ENCODE results near the gene CD2AP. TPM values are rescaled to one million over a fixed set of nuclear protein-coding genes. Genes with fewer than 3 reads are reported as not detected.

The CD2AP gene
- total RNA-seq, 1 donor from 2014 or later, result 40.3 TPM

GRCh38 chr6:47492355-47492754, 14.8 kb downstream of the CD2AP start:
- Mint-ChIP-seq H3K9me3 (ENCODE audit: unreplicated experiment) (no peaks in the 10 kb centered on the region), H3K4me3 (ENCODE audit: unreplicated experiment) (no peak overlapping the region), H3K27me3 (ENCODE audit: unreplicated experiment) (peaks cover 2% of the 10 kb centered on the region), H3K27ac (ENCODE audit: unreplicated experiment) (peak overlapping the region; percentile 27), H3K4me1 (ENCODE audit: unreplicated experiment) (peaks cover 11% of the 10 kb centered on the region), H3K36me3 (ENCODE audit: low read depth, unreplicated experiment) (no peaks in the 10 kb centered on the region)
- TF ChIP-seq CTCF (IDR thresholded peaks at IDR 0.05; ENCODE audit: unreplicated experiment), result no peak
- no peak for DNase-seq (ENCODE audit: low spot score)

GRCh38 chr6:47495207-47495606, 17.6 kb downstream of the CD2AP start:
- H3K27ac Mint-ChIP-seq (ENCODE audit: unreplicated experiment), result no peak overlapping the region
- peak overlapping the region; percentile 12 for H3K4me3 Mint-ChIP-seq (ENCODE audit: unreplicated experiment)
- no peak for TF ChIP-seq CTCF (IDR thresholded peaks at IDR 0.05; ENCODE audit: unreplicated experiment)
- H3K27me3 Mint-ChIP-seq (ENCODE audit: unreplicated experiment), result peaks cover 2% of the 10 kb centered on the region
- no peaks in the 10 kb centered on the region for H3K36me3 Mint-ChIP-seq (ENCODE audit: low read depth, unreplicated experiment)
- peaks cover 14% of the 10 kb centered on the region for H3K4me1 Mint-ChIP-seq (ENCODE audit: unreplicated experiment)
- no peak for DNase-seq (ENCODE audit: low spot score)
- H3K9me3 Mint-ChIP-seq (ENCODE audit: unreplicated experiment), result no peaks in the 10 kb centered on the region

- Mint-ChIP-seq H3K27ac (ENCODE audit: unreplicated experiment) (peak overlapping the region; percentile 30), H3K9me3 (ENCODE audit: unreplicated experiment) (no peaks in the 10 kb centered on the region), H3K4me3 (ENCODE audit: unreplicated experiment) (no peak overlapping the region), H3K36me3 (ENCODE audit: low read depth, unreplicated experiment) (no peaks in the 10 kb centered on the region), H3K27me3 (ENCODE audit: unreplicated experiment) (peaks cover 2% of the 10 kb centered on the region), H3K4me1 (ENCODE audit: unreplicated experiment) (peaks cover 17% of the 10 kb centered on the region)
- no peak for DNase-seq (ENCODE audit: low spot score)
- TF ChIP-seq CTCF (IDR thresholded peaks at IDR 0.05; ENCODE audit: unreplicated experiment), result no peak
Observed at GRCh38 chr6:47495954-47496545, 18.5 kb downstream of the CD2AP start.

- H3K36me3 Mint-ChIP-seq (ENCODE audit: low read depth, unreplicated experiment), result no peaks in the 10 kb centered on the region
- H3K9me3 Mint-ChIP-seq (ENCODE audit: unreplicated experiment), result no peaks in the 10 kb centered on the region
- no peak for DNase-seq (ENCODE audit: low spot score)
- peaks cover 2% of the 10 kb centered on the region for H3K27me3 Mint-ChIP-seq (ENCODE audit: unreplicated experiment)
- peaks cover 22% of the 10 kb centered on the region for H3K4me1 Mint-ChIP-seq (ENCODE audit: unreplicated experiment)
- TF ChIP-seq CTCF (IDR thresholded peaks at IDR 0.05; ENCODE audit: unreplicated experiment), result no peak
- H3K27ac Mint-ChIP-seq (ENCODE audit: unreplicated experiment), result peak overlapping the region; percentile 44
- no peak overlapping the region for H3K4me3 Mint-ChIP-seq (ENCODE audit: unreplicated experiment)
Observed at GRCh38 chr6:47496935-47497579, 19.5 kb downstream of the CD2AP start.

GRCh38 chr6:47502920-47503319, 25.3 kb downstream of the CD2AP start:
- no peak for TF ChIP-seq CTCF (IDR thresholded peaks at IDR 0.05; ENCODE audit: unreplicated experiment)
- peaks cover 8% of the 10 kb centered on the region for H3K27me3 Mint-ChIP-seq (ENCODE audit: unreplicated experiment)
- no peak for DNase-seq (ENCODE audit: low spot score)
- no peak overlapping the region for H3K4me3 Mint-ChIP-seq (ENCODE audit: unreplicated experiment)
- peaks cover 19% of the 10 kb centered on the region for H3K36me3 Mint-ChIP-seq (ENCODE audit: low read depth, unreplicated experiment)
- peaks cover 8% of the 10 kb centered on the region for H3K9me3 Mint-ChIP-seq (ENCODE audit: unreplicated experiment)
- peaks cover 15% of the 10 kb centered on the region for H3K4me1 Mint-ChIP-seq (ENCODE audit: unreplicated experiment)
- H3K27ac Mint-ChIP-seq (ENCODE audit: unreplicated experiment), result peak overlapping the region; percentile 50

All from endothelial cell (in vitro differentiated cells).